Nephron (organoid): ENCODE measurements around the gene TGFA.

Source experiments
- H3K27ac Mint-ChIP-seq, 3 experiments: 2 replicates each; pipeline ENCODE4 v1.8.0; 2020; ENCODE audit warnings: mixed read lengths in 3 of 3, mild to moderate bottlenecking in 2 of 3, moderate library complexity in 1 of 3
- H3K27me3 Mint-ChIP-seq: 2 replicates; pipeline ENCODE4 v1.8.0; 2021; ENCODE audit warnings: low read depth, mild to moderate bottlenecking, moderate library complexity, mixed read lengths
- H3K36me3 Mint-ChIP-seq: 2 replicates; pipeline ENCODE4 v1.8.0; 2020; ENCODE audit warnings: low read depth, mixed read lengths
- H3K4me1 Mint-ChIP-seq: 2 replicates; pipeline ENCODE4 v1.8.0; 2020; ENCODE audit warnings: mixed read lengths
- H3K4me3 Mint-ChIP-seq, 3 experiments: 2 replicates each; pipeline ENCODE4 v1.8.0; 2020; ENCODE audit warnings: mild to moderate bottlenecking in 3 of 3, mixed read lengths in 3 of 3, moderate library complexity in 2 of 3
- H3K9me3 Mint-ChIP-seq: 2 replicates; pipeline ENCODE4 v1.8.0; 2020; ENCODE audit warnings: mixed read lengths
- TF ChIP-seq, protein P1 (sequence below), 3 experiments: fragments of 200-600 bp; sonication (generic); IDR thresholded peaks; one replicate each; pipeline ENCODE4 v1.5.0; 2021; ENCODE audit warnings: antibody characterized with exemption in 3 of 3; ENCODE audit not compliant: unreplicated experiment in 3 of 3

Gene TGFA

DNA sequence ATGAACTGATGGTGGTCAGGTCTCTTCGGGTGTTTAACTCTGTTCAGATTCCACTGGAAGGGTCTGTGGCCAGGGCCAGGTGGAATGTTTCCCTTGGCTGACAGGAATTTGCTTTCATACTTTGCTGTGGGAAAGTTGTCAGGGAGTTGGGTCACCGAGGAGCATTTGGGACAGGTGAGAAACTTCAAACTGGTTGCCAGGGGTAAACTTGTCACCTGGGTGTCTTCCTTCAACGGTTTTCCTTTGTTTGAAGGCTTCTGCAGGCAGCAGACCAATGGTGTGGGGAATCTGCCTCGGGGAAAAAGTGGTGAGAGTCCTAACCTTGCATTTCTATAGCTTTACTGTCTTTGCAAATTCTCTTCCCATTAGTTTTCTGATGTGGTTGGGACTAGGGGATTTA, 92.2 kb downstream of the TGFA start:
- H3K36me3 Mint-ChIP-seq = no peaks in the 10 kb centered on the region
- H3K4me3 Mint-ChIP-seq = no peak overlapping the region
- H3K27me3 Mint-ChIP-seq = peaks cover 24% of the 10 kb centered on the region
- TF ChIP-seq, protein P1, sequence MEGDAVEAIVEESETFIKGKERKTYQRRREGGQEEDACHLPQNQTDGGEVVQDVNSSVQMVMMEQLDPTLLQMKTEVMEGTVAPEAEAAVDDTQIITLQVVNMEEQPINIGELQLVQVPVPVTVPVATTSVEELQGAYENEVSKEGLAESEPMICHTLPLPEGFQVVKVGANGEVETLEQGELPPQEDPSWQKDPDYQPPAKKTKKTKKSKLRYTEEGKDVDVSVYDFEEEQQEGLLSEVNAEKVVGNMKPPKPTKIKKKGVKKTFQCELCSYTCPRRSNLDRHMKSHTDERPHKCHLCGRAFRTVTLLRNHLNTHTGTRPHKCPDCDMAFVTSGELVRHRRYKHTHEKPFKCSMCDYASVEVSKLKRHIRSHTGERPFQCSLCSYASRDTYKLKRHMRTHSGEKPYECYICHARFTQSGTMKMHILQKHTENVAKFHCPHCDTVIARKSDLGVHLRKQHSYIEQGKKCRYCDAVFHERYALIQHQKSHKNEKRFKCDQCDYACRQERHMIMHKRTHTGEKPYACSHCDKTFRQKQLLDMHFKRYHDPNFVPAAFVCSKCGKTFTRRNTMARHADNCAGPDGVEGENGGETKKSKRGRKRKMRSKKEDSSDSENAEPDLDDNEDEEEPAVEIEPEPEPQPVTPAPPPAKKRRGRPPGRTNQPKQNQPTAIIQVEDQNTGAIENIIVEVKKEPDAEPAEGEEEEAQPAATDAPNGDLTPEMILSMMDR (IDR thresholded peaks at IDR 0.05; ENCODE audit: unreplicated experiment in 3 of 3) = no peak
- H3K27ac Mint-ChIP-seq = no peak overlapping the region
- no peaks in the 10 kb centered on the region for H3K9me3 Mint-ChIP-seq
- H3K4me1 Mint-ChIP-seq = no peaks in the 10 kb centered on the region

DNA sequence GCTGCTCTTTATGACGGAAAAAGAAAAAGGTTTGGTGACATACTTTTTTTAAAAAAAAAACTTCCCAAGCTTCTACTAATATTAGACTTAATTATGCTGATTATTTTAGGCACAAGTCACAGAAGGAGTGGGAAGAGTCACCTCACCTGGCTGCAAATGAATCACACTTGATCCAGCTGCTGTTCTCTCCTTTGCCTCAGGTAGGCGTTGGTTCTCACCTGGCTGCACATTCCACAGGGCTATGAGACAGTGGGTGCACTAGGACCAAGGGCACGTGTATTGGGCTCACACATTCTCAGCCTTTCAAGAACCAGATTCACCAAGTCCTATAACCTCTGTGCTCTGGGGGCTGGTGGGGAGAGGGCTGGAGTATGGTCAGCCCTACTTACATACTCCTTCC, 93.3 kb downstream of the TGFA start:
- H3K4me1 Mint-ChIP-seq = no peaks in the 10 kb centered on the region
- no peaks in the 10 kb centered on the region for H3K36me3 Mint-ChIP-seq
- H3K4me3 Mint-ChIP-seq = no peak overlapping the region
- TF ChIP-seq, protein P1 (IDR thresholded peaks at IDR 0.05; ENCODE audit: unreplicated experiment in 3 of 3) = no peak
- no peaks in the 10 kb centered on the region for H3K9me3 Mint-ChIP-seq
- no peak overlapping the region for H3K27ac Mint-ChIP-seq
- peaks cover 15% of the 10 kb centered on the region for H3K27me3 Mint-ChIP-seq

DNA sequence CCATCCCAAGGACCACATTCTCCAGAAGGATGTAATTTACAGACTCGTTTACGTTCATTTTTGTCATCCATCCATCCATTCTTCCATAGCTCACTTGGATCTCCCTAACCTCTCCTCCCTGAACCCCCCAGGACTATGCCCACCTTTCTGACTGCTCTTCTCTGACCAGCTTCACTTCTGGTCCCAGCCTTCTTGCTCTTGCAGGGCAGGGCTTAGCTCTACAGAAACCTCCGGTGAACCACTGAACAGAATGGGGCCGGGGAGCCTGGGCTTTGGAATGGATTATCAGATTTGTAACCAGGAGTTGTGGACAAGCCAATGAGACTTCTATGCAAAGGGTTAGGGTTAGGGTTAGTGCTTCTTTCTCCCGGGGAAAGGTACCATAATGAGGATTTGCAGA, 95.0 kb downstream of the TGFA start:
- no peaks in the 10 kb centered on the region for H3K36me3 Mint-ChIP-seq
- no peak overlapping the region for H3K4me3 Mint-ChIP-seq
- no peaks in the 10 kb centered on the region for H3K4me1 Mint-ChIP-seq
- H3K9me3 Mint-ChIP-seq = no peaks in the 10 kb centered on the region
- TF ChIP-seq, protein P1 (IDR thresholded peaks at IDR 0.05; ENCODE audit: unreplicated experiment in 3 of 3) = no peak
- H3K27ac Mint-ChIP-seq = no peak overlapping the region
- H3K27me3 Mint-ChIP-seq = peaks cover 15% of the 10 kb centered on the region

DNA sequence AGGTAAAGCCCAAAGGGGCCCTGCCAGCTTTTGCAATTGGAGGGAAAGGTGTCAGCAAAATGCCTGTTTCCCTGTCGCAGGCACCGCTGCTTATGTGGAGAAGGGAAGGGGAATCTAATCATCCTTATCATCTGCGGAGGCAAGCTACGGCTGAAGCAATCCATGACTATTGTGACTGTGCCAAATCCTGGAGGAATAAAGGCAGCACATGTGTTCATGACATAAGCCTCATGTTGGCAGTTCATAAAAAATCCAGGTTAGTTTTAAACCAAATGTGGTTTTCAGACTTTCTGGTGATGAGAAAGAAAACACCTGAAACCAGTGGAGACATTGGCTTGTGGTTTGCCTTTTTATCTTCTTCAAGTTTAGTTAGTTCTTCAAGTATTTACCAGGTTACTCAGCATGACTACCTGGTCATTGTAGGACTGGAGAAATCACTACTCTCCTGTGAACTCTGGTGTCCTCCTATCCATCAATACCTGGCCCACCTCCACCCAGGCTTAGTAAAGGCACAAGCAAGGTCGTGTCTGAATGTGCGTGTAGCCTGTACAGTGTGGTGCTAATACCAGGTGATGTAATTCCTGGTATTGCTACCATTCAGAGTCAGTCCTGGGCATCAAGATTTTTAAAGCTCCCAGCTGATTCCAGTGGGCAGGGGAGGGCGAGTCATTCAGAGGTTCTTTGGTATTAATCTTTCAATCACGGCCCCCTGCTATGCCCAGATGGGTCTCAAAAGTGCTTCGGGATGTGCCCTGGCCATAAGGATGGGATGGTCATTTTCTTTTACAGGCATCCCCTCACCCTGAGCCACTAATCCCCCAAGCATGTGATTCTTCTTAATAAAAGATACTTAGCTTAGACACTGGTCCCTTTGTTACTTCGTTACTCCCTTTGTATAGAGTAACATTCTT, 96.8 kb downstream of the TGFA start:
- Mint-ChIP-seq H3K4me1 (no peaks in the 10 kb centered on the region), H3K36me3 (no peaks in the 10 kb centered on the region), H3K27ac (no peak overlapping the region), H3K9me3 (no peaks in the 10 kb centered on the region), H3K4me3 (no peak overlapping the region), H3K27me3 (peaks cover 6% of the 10 kb centered on the region)
- TF ChIP-seq, protein P1 (IDR thresholded peaks at IDR 0.05; ENCODE audit: unreplicated experiment in 3 of 3) = no peak

DNA sequence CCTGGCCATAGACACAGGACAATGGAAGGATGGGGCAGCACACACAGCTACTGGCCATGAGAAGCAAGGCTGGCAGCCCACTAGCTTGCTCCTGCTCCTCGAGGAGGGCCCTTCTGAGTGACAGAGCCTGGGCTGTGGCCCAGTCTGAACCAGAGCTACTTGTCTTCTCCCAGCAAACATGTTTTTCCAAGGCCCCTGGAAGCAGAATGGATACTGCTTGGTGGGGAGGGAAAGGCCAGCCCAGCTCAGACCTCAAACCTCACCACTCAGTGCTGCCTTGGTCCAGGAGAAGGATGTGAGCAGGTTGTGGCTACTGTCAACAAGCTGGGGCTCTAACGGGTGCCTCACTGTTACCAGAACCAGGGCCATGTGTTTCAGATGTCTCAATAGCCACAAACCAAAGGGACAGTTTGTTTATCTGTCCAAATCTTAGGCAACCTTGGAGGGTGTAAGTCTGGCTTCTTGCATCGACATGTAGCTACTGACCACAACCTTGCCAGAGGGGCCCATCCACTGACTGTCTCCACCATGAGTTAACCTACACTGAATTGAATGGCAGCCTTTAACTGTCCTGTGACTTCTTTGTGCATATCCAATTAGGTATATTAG, 98.6 kb downstream of the TGFA start:
- TF ChIP-seq, protein P1 (IDR thresholded peaks at IDR 0.05; ENCODE audit: unreplicated experiment in 3 of 3) = no peak
- Mint-ChIP-seq H3K4me1 (no peaks in the 10 kb centered on the region), H3K4me3 (no peak overlapping the region), H3K36me3 (no peaks in the 10 kb centered on the region), H3K27ac (no peak overlapping the region), H3K27me3 (peaks cover 6% of the 10 kb centered on the region), H3K9me3 (no peaks in the 10 kb centered on the region)
